ENCODE data around the gene KIRREL3. TPM values are rescaled to one million over a fixed set of nuclear protein-coding genes. Genes with fewer than 3 reads are reported as not detected.

The KIRREL3 gene
- total and polyA plus RNA-seq, 3 donors from 2014 or later: 1.0 to 1.1 (median 1.1) TPM

- H3K27ac ChIP-seq: no peak overlapping the region
- DNase-seq: no peak
- no peaks in the 10 kb centered on the region for H3K4me1 ChIP-seq
- no peaks in the 10 kb centered on the region for H3K27me3 ChIP-seq
- no peaks in the 10 kb centered on the region for H3K9me3 ChIP-seq
- intact Hi-C loops (cut with DNase I; ENCODE audit: low total_unique reads): no loop called here
- no peak overlapping the region for H3K4me3 ChIP-seq
- 67 to 80% methylated on average over 2 of the region's 2 CpGs for WGBS, 2 donors
- no peaks in the 10 kb centered on the region for H3K36me3 ChIP-seq (ENCODE audit: low read depth, missing control alignments)
- TF ChIP-seq CTCF (IDR thresholded peaks at IDR 0.05): no peak
- TF ChIP-seq POLR2A (IDR thresholded peaks at IDR 0.05): no peak
Observed at GRCh38 chr11:126904520-126904919, 96.0 kb downstream of the KIRREL3 start.

GRCh38 chr11:126901783-126902182 is 98.8 kb downstream of the KIRREL3 start:
- Histone ChIP-seq H3K27me3 (no peaks in the 10 kb centered on the region), H3K4me1 (no peaks in the 10 kb centered on the region), H3K36me3 (ENCODE audit: low read depth, missing control alignments) (no peaks in the 10 kb centered on the region), H3K4me3 (no peak overlapping the region), H3K9me3 (no peaks in the 10 kb centered on the region), H3K27ac (no peak overlapping the region)
- no peak for TF ChIP-seq POLR2A (IDR thresholded peaks at IDR 0.05)
- TF ChIP-seq CTCF (IDR thresholded peaks at IDR 0.05): no peak
- WGBS, 2 donors: 64 to 69% methylated on average over 3 of the region's 3 CpGs
- DNase-seq: no peak
- intact Hi-C loops (cut with DNase I; ENCODE audit: low total_unique reads): no loop called here

DNA sequence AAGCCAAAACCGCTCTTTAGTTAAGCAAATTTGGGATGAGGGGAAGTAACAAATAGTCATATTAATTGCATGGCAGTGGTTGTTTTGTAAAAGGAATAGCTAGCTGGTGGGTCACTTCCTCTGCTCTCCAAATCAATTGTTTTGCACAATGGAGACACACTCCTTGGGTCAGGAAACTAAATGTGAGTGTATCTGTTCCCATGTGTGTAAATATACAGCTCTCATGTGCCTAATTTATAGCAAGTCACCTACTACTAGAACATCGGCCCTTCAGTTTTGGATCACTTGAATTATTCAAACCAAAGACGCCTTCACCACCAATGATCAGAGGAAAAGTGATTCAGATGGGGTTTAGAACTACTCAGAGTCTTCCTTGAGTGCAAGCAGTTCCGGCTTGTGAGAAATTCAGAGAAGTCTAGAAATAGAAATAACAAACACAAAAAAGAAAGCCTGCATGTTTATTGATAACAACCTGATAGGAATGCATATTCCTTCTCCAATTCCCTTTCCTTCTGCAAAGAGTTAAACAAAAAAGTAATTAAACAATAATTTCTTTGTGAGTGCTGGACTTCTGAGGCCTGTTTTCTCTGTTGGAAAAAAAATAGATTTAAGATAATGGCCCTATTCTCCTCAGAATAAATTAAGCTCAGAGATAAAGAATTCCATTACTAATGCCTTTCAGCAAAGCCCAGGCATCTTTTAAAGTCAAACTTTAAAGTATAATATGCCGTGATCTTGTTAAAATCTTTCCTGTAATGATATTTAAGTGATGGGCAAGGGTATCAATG is 100.4 kb downstream of the KIRREL3 start:
- H3K27ac ChIP-seq: no peak overlapping the region
- TF ChIP-seq POLR2A (IDR thresholded peaks at IDR 0.05) (no peak), CTCF (IDR thresholded peaks at IDR 0.05) (no peak)
- H3K36me3 ChIP-seq (ENCODE audit: low read depth, missing control alignments): no peaks in the 10 kb centered on the region

DNA sequence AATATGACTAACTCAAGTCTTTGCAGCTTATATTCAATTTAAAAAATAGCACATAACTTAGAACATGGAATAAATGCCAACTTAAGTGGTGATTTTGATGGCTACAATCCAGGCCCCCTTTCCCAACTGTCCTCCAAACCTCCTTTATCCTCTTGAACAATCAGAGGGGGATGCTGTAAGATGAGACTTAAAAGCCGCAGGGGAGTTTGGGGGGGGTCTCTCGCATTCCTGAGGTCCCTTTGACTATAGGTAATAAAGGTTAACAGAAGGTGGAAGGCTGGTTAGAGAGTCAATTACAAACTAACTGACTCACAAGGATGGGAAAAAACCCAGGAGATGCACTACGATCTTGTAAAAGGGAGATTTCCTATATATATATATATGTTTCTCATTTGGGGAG is 101.8 kb downstream of the KIRREL3 start:
- no peaks in the 10 kb centered on the region for H3K36me3 ChIP-seq (ENCODE audit: low read depth, missing control alignments)
- no peaks in the 10 kb centered on the region for H3K27me3 ChIP-seq
- DNase-seq: no peak
- H3K4me1 ChIP-seq: no peaks in the 10 kb centered on the region
- no peak overlapping the region for H3K27ac ChIP-seq
- no peak for TF ChIP-seq CTCF (IDR thresholded peaks at IDR 0.05)
- no peak for TF ChIP-seq POLR2A (IDR thresholded peaks at IDR 0.05)
- WGBS, 2 donors: 86 to 91% methylated on average over 3 of the region's 3 CpGs
- no peaks in the 10 kb centered on the region for H3K9me3 ChIP-seq
- intact Hi-C loops (cut with DNase I; ENCODE audit: low total_unique reads): no loop called here
- no peak overlapping the region for H3K4me3 ChIP-seq

More for the DNA sequence above, 100.4 kb downstream of the KIRREL3 start:
- no peak for DNase-seq
- no peaks in the 10 kb centered on the region for H3K4me1 ChIP-seq
- WGBS, 2 donors: 81 to 88% methylated on average over 5 of the region's 5 CpGs
- H3K9me3 ChIP-seq: no peaks in the 10 kb centered on the region
- no peaks in the 10 kb centered on the region for H3K27me3 ChIP-seq
- intact Hi-C loops (cut with DNase I; ENCODE audit: low total_unique reads): no loop called here
- H3K4me3 ChIP-seq: no peak overlapping the region

- Histone ChIP-seq H3K27me3 (no peaks in the 10 kb centered on the region), H3K4me3 (no peak overlapping the region), H3K27ac (no peak overlapping the region), H3K9me3 (no peaks in the 10 kb centered on the region), H3K4me1 (no peaks in the 10 kb centered on the region), H3K36me3 (ENCODE audit: low read depth, missing control alignments) (no peaks in the 10 kb centered on the region)
- WGBS, 2 donors: 89 to 94% methylated on average over 2 of the region's 2 CpGs
- DNase-seq: no peak
- TF ChIP-seq POLR2A (IDR thresholded peaks at IDR 0.05) (no peak), CTCF (IDR thresholded peaks at IDR 0.05) (no peak)
- intact Hi-C loops (cut with DNase I; ENCODE audit: low total_unique reads): no loop called here
Observed at GRCh38 chr11:126897430-126897829, 103.1 kb downstream of the KIRREL3 start.

Data from testis (tissue), 3 donors.